ENCODE data around the gene TNN. TPM values are rescaled to one million over a fixed set of nuclear protein-coding genes. Genes with fewer than 3 reads are reported as not detected.
"Not testable (repeated sequence)": the region's sequence is repeated elsewhere in the genome, so short reads cannot be mapped to it uniquely, and the experiment has no call there.

TNN gene
- total RNA-seq, 1 experiment from 2014 or later = not detected

- Histone ChIP-seq H3K4me3 (ENCODE audit: low read depth, low read length) (peak within 1 kb of the TSS; percentile 66), H3K36me3 (ENCODE audit: control insufficient read depth, insufficient read depth, low read length) (peaks cover 1% of the 10 kb centered on the region; the same call in 1 of the 2 replicates), H3K4me1 (no peaks in the 10 kb centered on the region), H3K9me3 (no peaks in the 10 kb centered on the region), H3K27me3 (replicated peaks; ENCODE audit: control insufficient read depth, insufficient read depth, low read length) (no peaks in the 10 kb centered on the region)
- BruUV-seq (replicated peaks) = no TSS peak
- intact Hi-C loops (cut with micrococcal nuclease; ENCODE audit: unreplicated experiment) = loop anchor here (1.0 kb wide), 1 partner anchor 24 kb away; the partner anchor contains the start of gene CACYBP
- Mint-ChIP-seq H3K27me3 (ENCODE audit: insufficient read depth, unreplicated experiment) (no peaks in the 10 kb centered on the region), H3K36me3 (ENCODE audit: insufficient read depth, unreplicated experiment) (peaks cover 12% of the 10 kb centered on the region), H3K4me1 (ENCODE audit: low read depth, unreplicated experiment) (peaks cover 18% of the 10 kb centered on the region), H3K27ac (ENCODE audit: unreplicated experiment) (peak within 1 kb of the TSS; percentile 75), H3K4me3 (ENCODE audit: unreplicated experiment) (peak within 1 kb of the TSS; percentile 88), H3K9me3 (ENCODE audit: unreplicated experiment) (no peaks in the 10 kb centered on the region)
- POLR2A ChIA-PET = interaction anchor here (0.5 to 2.0 kb wide), 6 partner anchors 11 to 276 kb away, joined by 3 to 37 read pairs (median 5); partner anchors contain the start of gene CACYBP
- CTCF ChIA-PET = interaction anchor here (0.6 to 2.4 kb wide), 5 partner anchors 10 to 129 kb away, joined by 3 to 15 read pairs (median 5); no protein-coding TSS in a partner anchor
- TF ChIP-seq, protein P1, sequence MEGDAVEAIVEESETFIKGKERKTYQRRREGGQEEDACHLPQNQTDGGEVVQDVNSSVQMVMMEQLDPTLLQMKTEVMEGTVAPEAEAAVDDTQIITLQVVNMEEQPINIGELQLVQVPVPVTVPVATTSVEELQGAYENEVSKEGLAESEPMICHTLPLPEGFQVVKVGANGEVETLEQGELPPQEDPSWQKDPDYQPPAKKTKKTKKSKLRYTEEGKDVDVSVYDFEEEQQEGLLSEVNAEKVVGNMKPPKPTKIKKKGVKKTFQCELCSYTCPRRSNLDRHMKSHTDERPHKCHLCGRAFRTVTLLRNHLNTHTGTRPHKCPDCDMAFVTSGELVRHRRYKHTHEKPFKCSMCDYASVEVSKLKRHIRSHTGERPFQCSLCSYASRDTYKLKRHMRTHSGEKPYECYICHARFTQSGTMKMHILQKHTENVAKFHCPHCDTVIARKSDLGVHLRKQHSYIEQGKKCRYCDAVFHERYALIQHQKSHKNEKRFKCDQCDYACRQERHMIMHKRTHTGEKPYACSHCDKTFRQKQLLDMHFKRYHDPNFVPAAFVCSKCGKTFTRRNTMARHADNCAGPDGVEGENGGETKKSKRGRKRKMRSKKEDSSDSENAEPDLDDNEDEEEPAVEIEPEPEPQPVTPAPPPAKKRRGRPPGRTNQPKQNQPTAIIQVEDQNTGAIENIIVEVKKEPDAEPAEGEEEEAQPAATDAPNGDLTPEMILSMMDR (IDR thresholded peaks at IDR 0.05; ENCODE audit: insufficient read depth in 1 of 2, low read depth in 1 of 2, low read length in 1 of 2, severe bottlenecking in 1 of 2, unreplicated experiment in 1 of 2) = no peak
- peak; percentile 98 to 99 for DNase-seq
These were observed 44.4 kb upstream of the TNN start, which contains the start of gene MRPS14 for GRCh38 chr1:175023043-175023921. TSS of gene MRPS14 (minus strand) at chr1:175023425. CDS start at chr1:175023408, 17 bp downstream.

DNA sequence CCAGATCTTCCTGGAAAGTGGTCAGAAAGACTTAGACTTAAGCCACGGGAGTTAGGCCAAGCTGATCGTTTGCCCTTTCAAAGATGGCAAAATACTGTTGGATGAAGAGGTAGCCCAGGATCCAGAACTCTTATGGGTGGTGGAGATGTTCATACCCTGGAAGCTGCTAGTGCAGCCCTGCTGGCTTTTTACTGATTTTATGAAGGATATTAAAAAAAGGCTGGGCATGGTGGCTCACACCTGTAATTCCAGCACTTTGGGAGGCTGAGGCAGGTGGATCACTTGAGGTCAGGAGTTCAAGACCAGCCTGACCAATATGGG, 43.8 kb upstream of the TNN start:
- CTCF ChIA-PET = interaction anchor here (0.9 to 2.4 kb wide), 2 partner anchors 23 to 101 kb away, joined by 6 to 15 read pairs; no protein-coding TSS in a partner anchor
- not testable (repeated sequence) for H3K36me3 Mint-ChIP-seq (ENCODE audit: insufficient read depth, unreplicated experiment); H3K27me3 Mint-ChIP-seq (ENCODE audit: insufficient read depth, unreplicated experiment); H3K9me3 Mint-ChIP-seq (ENCODE audit: unreplicated experiment); H3K4me1 ChIP-seq; DNase-seq; H3K36me3 ChIP-seq (ENCODE audit: control insufficient read depth, insufficient read depth, low read length); H3K9me3 ChIP-seq; H3K27me3 ChIP-seq (replicated peaks; ENCODE audit: control insufficient read depth, insufficient read depth, low read length)
- Mint-ChIP-seq H3K4me3 (ENCODE audit: unreplicated experiment) (peak overlapping the region; percentile 88), H3K4me1 (ENCODE audit: low read depth, unreplicated experiment) (peaks cover 18% of the 10 kb centered on the region), H3K27ac (ENCODE audit: unreplicated experiment) (peak overlapping the region; percentile 75)
- H3K4me3 ChIP-seq (ENCODE audit: low read depth, low read length) = peak overlapping the region; percentile 66
- intact Hi-C loops (cut with micrococcal nuclease; ENCODE audit: unreplicated experiment) = loop anchor here (1.0 kb wide), 1 partner anchor 25 kb away; the partner anchor contains the start of gene CACYBP
- TSS peak; percentile 98 for BruUV-seq (replicated peaks)
- POLR2A ChIA-PET = interaction anchor here (0.6 to 2.0 kb wide), 5 partner anchors 11 to 101 kb away, joined by 3 to 37 read pairs (median 6); partner anchors contain the start of gene CACYBP

- H3K4me1 Mint-ChIP-seq (ENCODE audit: low read depth, unreplicated experiment) = peaks cover 24% of the 10 kb centered on the region
- H3K9me3 ChIP-seq = no peaks in the 10 kb centered on the region
- H3K27me3 Mint-ChIP-seq (ENCODE audit: insufficient read depth, unreplicated experiment) = no peaks in the 10 kb centered on the region
- no peaks in the 10 kb centered on the region for H3K9me3 Mint-ChIP-seq (ENCODE audit: unreplicated experiment)
- 0 out of 2 replicates have a peak, but pooled peaks cover 6% of the 10 kb centered on the region for H3K4me1 ChIP-seq
- intact Hi-C loops (cut with micrococcal nuclease; ENCODE audit: unreplicated experiment) = no loop called here
- H3K36me3 ChIP-seq (ENCODE audit: control insufficient read depth, insufficient read depth, low read length) = no peaks in the 10 kb centered on the region
- peak overlapping the region; percentile 42 for H3K4me3 Mint-ChIP-seq (ENCODE audit: unreplicated experiment)
- H3K4me3 ChIP-seq (ENCODE audit: low read depth, low read length) = no peak overlapping the region
- TF ChIP-seq, protein P1 (IDR thresholded peaks at IDR 0.05; ENCODE audit: insufficient read depth in 1 of 2, low read depth in 1 of 2, low read length in 1 of 2, severe bottlenecking in 1 of 2, unreplicated experiment in 1 of 2) = no peak
- BruUV-seq (replicated peaks) = no TSS peak
- CTCF ChIA-PET = no interaction called here
- H3K27ac Mint-ChIP-seq (ENCODE audit: unreplicated experiment) = no peak overlapping the region
- H3K27me3 ChIP-seq (replicated peaks; ENCODE audit: control insufficient read depth, insufficient read depth, low read length) = no peaks in the 10 kb centered on the region
- POLR2A ChIA-PET = no interaction called here
- H3K36me3 Mint-ChIP-seq (ENCODE audit: insufficient read depth, unreplicated experiment) = peaks cover 8% of the 10 kb centered on the region
- no peak for DNase-seq
These were observed 42.9 kb upstream of the TNN start for GRCh38 chr1:175024773-175025172.
